Thoracic aorta (tissue), 2 donors: ENCODE results near the gene GPM6B. TPM values are rescaled to one million over a fixed set of nuclear protein-coding genes. Genes with fewer than 3 reads are reported as not detected.

Experiments used
- ATAC-seq: fragments of 150-250 bp; one replicate; pipeline ENCODE4 v1.8.0; 2017; ENCODE audit warnings: low read depth; ENCODE audit not compliant: insufficient number of reproducible peaks, low FRiP score
- DNase-seq: peaks from one replicate; pipeline ENCODE4 v3.0.0-alpha.2; 2020; ENCODE audit warnings: low spot score
- H3K27ac ChIP-seq, 2 donors: fragments of 200-600 bp; sonication (generic); 1 replicate in 1 of 2; 2 replicates in 1 of 2; pipeline ENCODE4 v1.5.1; 2016; ENCODE audit warnings: mild to moderate bottlenecking in 2 of 2, moderate library complexity in 2 of 2
- H3K27me3 ChIP-seq: fragments of 200-600 bp; sonication (generic); replicated peaks from 2 replicates; pipeline ENCODE4 v1.6.0; 2016; ENCODE audit warnings: mild to moderate bottlenecking; ENCODE audit not compliant: insufficient read depth
- H3K36me3 ChIP-seq: fragments of 200-600 bp; sonication (generic); one replicate; pipeline ENCODE4 v1.5.1; 2016
- H3K4me1 ChIP-seq, 2 donors: fragments of 200-600 bp; sonication (generic); 1 replicate in 1 of 2; 2 replicates in 1 of 2; pipeline versions ENCODE4 v1.5.1 to v1.6.0; 2016; ENCODE audit warnings: low read depth in 2 of 2, mild to moderate bottlenecking in 1 of 2; ENCODE audit not compliant: control insufficient read depth in 1 of 2
- H3K4me3 ChIP-seq: fragments of 200-600 bp; sonication (generic); 2 replicates; pipeline ENCODE4 v1.5.1; 2016; ENCODE audit warnings: mild to moderate bottlenecking
- H3K9me3 ChIP-seq: fragments of 200-600 bp; sonication (generic); 2 replicates; pipeline ENCODE4 v1.5.1; 2016
- CTCF ChIP-seq: fragments of 200-600 bp; sonication (generic); IDR thresholded peaks from one replicate; pipeline ENCODE4 v1.5.1; 2019; ENCODE audit warnings: antibody characterized with exemption
- total RNA-seq, 2 donors: library from RNA; depleted of rRNA; stranded (reverse); fragments of >200 nt; gene quantifications; one replicate each; pipeline versions ENCODE4 v1.1.0 to v1.2.3, GENCODE V29; 2016

The GPM6B gene
- total RNA-seq, 2 donors from 2014 or later = 23.7 to 33.7 TPM

- ATAC-seq (no peak), DNase-seq (no peak)
- Histone ChIP-seq H3K36me3 (no peaks in the 10 kb centered on the region), H3K9me3 (no peaks in the 10 kb centered on the region), H3K4me3 (no peak overlapping the region), H3K27ac (no peak overlapping the region), H3K4me1 (no peaks in the 10 kb centered on the region), H3K27me3 (no peaks in the 10 kb centered on the region)
- TF ChIP-seq CTCF = no peak
Measured at GRCh38 chrX:13808293-13808692, 8.6 kb downstream of the GPM6B start.

GRCh38 chrX:13805241-13805640 lies 11.7 kb downstream of the GPM6B start:
- no peak for TF ChIP-seq CTCF
- H3K36me3 ChIP-seq = no peaks in the 10 kb centered on the region
- no peak for ATAC-seq
- no peaks in the 10 kb centered on the region for H3K4me1 ChIP-seq
- H3K27me3 ChIP-seq = no peaks in the 10 kb centered on the region
- no peak overlapping the region for H3K27ac ChIP-seq
- H3K4me3 ChIP-seq = no peak overlapping the region
- no peak for DNase-seq
- H3K9me3 ChIP-seq = no peaks in the 10 kb centered on the region

- Histone ChIP-seq H3K9me3 (no peaks in the 10 kb centered on the region), H3K4me3 (no peak overlapping the region), H3K27ac (no peak overlapping the region), H3K27me3 (no peaks in the 10 kb centered on the region), H3K4me1 (no peaks in the 10 kb centered on the region), H3K36me3 (no peaks in the 10 kb centered on the region)
- DNase-seq (no peak), ATAC-seq (no peak)
- TF ChIP-seq CTCF = no peak
Measured at GRCh38 chrX:13803116-13803515, 13.8 kb downstream of the GPM6B start.

GRCh38 chrX:13798184-13798583 lies 18.7 kb downstream of the GPM6B start:
- Histone ChIP-seq H3K27ac (no peak overlapping the region), H3K36me3 (no peaks in the 10 kb centered on the region), H3K9me3 (no peaks in the 10 kb centered on the region), H3K27me3 (no peaks in the 10 kb centered on the region), H3K4me1 (peaks cover 0 to 11% of the 10 kb centered on the region in 2 donors), H3K4me3 (no peak overlapping the region)
- DNase-seq = no peak
- no peak for TF ChIP-seq CTCF
- ATAC-seq = no peak

- no peaks in the 10 kb centered on the region for H3K27me3 ChIP-seq
- no peak overlapping the region for H3K27ac ChIP-seq
- DNase-seq (no peak), ATAC-seq (no peak)
- peaks cover 0 to 16% of the 10 kb centered on the region in 2 donors for H3K4me1 ChIP-seq
- H3K36me3 ChIP-seq = no peaks in the 10 kb centered on the region
- no peaks in the 10 kb centered on the region for H3K9me3 ChIP-seq
- no peak for TF ChIP-seq CTCF
- no peak overlapping the region for H3K4me3 ChIP-seq
Measured at GRCh38 chrX:13797512-13797911, 19.4 kb downstream of the GPM6B start.
